ENCODE measurements around the gene KLRC4. TPM values are rescaled to one million over a fixed set of nuclear protein-coding genes. Genes with fewer than 3 reads are reported as not detected.
A peak's percentile ranks its signal among the peaks of the same experiment; 100 is the strongest.
"Not testable (repeated sequence)": the region's sequence is repeated elsewhere in the genome, so short reads cannot be mapped to it uniquely, and the experiment has no call there.

KLRC4 gene
- total and polyA plus RNA-seq, 8 donors = 0.25 TPM; not detected in 7

DNA sequence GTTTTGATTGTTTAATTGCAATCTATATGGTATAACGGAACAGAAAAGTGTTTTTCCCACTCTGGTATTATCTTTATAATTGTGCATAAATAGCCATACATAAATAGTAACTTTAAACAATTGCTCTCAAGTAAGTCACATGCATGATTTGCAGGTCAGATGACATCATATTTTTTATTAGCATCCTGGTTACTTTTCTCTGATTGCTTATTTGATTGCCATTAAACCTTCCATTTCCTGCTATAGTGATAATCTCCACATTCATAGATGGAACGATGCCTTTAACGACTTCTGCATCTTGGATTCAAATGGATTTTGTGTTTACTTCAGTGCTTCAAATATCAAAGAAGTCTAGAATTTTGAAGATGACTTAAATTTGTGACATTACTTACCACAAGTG is 16.3 kb downstream of the KLRC4 start:
- no peak overlapping the region for H3K4me3 ChIP-seq
- TF ChIP-seq, protein P1, sequence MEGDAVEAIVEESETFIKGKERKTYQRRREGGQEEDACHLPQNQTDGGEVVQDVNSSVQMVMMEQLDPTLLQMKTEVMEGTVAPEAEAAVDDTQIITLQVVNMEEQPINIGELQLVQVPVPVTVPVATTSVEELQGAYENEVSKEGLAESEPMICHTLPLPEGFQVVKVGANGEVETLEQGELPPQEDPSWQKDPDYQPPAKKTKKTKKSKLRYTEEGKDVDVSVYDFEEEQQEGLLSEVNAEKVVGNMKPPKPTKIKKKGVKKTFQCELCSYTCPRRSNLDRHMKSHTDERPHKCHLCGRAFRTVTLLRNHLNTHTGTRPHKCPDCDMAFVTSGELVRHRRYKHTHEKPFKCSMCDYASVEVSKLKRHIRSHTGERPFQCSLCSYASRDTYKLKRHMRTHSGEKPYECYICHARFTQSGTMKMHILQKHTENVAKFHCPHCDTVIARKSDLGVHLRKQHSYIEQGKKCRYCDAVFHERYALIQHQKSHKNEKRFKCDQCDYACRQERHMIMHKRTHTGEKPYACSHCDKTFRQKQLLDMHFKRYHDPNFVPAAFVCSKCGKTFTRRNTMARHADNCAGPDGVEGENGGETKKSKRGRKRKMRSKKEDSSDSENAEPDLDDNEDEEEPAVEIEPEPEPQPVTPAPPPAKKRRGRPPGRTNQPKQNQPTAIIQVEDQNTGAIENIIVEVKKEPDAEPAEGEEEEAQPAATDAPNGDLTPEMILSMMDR (IDR thresholded peaks at IDR 0.05) = no peak
- no peak overlapping the region for H3K27ac ChIP-seq
- H3K27me3 ChIP-seq = no peaks in the 10 kb centered on the region
- H3K9me3 ChIP-seq = no peaks in the 10 kb centered on the region
- intact Hi-C loops (cut with DNase I) = no loop called here
- H3K4me1 ChIP-seq = no peaks in the 10 kb centered on the region
- WGBS, 2 donors = 54% methylated on average over 3 of the region's 3 CpGs
- no peak for DNase-seq
- no peak for FAIRE-seq
- ATAC-seq = no peak
- H3K36me3 ChIP-seq = no peaks in the 10 kb centered on the region

DNA sequence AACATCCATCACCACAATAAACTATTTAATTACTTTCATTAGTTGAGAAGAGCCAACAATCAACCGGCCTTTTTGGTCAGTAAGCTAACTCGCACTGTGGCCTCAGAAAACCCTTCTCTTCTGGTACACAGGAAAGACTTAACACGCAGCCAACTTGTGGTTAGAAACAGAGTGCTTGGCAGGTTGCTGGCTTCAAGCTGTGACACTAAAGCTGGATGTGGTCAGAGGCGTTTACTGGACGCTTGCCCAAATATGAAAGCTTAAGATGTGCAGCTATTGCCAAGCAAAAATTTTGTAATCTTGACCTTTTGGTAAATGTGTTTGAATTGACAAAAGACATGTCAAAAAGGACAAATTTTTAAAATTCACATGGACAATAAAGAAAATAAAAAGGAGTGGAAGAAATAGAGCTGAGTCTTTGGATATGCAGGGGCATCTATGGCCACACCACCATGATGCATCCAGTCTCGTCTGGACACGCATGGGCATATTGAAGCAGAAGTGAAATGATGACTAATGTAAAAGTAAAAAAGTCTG is 17.1 kb downstream of the KLRC4 start:
- Histone ChIP-seq H3K4me3 (no peak overlapping the region), H3K27ac (no peak overlapping the region), H3K36me3 (no peaks in the 10 kb centered on the region), H3K9me3 (no peaks in the 10 kb centered on the region), H3K27me3 (no peaks in the 10 kb centered on the region), H3K4me1 (no peaks in the 10 kb centered on the region)
- DNase-seq = no peak
- no peak for FAIRE-seq
- ATAC-seq = peak in 3 of 4 donors; percentile 42 to 77 (median 57)
- intact Hi-C loops (cut with DNase I) = no loop called here
- TF ChIP-seq, protein P1 (IDR thresholded peaks at IDR 0.05) = no peak
- WGBS, 2 donors = 70 to 78% methylated on average over 7 of the region's 7 CpGs

DNA sequence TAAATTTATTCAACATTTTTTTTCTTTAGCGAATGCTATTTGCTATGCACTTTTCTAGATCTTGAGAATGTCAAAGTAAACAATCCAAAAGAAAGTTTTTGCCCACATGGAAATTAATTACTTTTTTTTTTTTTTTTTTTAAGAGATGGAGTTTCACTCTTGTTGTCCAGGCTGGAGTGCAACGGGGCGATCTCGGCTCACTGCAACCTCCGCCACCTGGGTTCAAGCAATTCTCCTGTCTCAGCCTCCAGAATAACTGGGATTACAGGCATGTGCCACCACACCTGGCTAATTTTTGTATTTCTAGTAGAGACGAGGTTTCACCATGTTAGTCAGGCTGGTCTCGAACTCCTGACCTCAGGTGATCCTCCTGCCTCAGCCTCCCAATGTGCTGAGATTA is 18.6 kb downstream of the KLRC4 start:
- ATAC-seq; H3K27me3 ChIP-seq; intact Hi-C loops (cut with DNase I); H3K9me3 ChIP-seq; H3K4me3 ChIP-seq; FAIRE-seq; H3K36me3 ChIP-seq; H3K27ac ChIP-seq; DNase-seq; H3K4me1 ChIP-seq: not testable (repeated sequence)
- 93 to 94% methylated on average over 7 of the region's 7 CpGs for WGBS, 2 donors

DNA sequence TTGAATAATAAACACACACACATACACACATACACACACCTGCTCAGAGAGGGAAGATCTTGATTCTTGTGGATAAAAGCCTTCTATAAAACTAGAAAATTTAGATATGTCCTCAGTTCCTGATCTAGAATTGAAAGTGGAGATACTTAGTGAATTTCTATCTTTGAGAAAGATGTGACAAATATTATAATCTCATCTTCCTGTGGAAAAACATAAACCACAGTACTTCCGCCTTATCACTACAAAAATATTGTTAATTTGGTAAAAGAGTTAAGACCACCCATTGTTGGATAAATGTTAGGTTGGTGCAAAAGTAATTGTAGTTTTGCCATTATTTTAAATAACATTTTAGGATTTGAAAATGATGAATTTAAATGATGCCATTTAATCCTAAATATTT is 19.7 kb downstream of the KLRC4 start, which contains the start of gene KLRK1:
Gene KLRK1 (minus strand): TSS at position 138 of the 400 bp plus-strand sequence. CDS start 1,231 bp downstream, outside the sequence.
- intact Hi-C loops (cut with DNase I) = no loop called here
- Histone ChIP-seq H3K27me3 (no peaks in the 10 kb centered on the region), H3K4me1 (no peaks in the 10 kb centered on the region), H3K27ac (no peak within 1 kb of the TSS), H3K9me3 (no peaks in the 10 kb centered on the region), H3K36me3 (no peaks in the 10 kb centered on the region), H3K4me3 (no peak within 1 kb of the TSS)
- ATAC-seq (no peak), DNase-seq (no peak), FAIRE-seq (no peak)
- TF ChIP-seq, protein P1 (IDR thresholded peaks at IDR 0.05) = no peak
- WGBS, 2 donors = 78 to 81% methylated on average over 1 of the region's 1 CpG

DNA sequence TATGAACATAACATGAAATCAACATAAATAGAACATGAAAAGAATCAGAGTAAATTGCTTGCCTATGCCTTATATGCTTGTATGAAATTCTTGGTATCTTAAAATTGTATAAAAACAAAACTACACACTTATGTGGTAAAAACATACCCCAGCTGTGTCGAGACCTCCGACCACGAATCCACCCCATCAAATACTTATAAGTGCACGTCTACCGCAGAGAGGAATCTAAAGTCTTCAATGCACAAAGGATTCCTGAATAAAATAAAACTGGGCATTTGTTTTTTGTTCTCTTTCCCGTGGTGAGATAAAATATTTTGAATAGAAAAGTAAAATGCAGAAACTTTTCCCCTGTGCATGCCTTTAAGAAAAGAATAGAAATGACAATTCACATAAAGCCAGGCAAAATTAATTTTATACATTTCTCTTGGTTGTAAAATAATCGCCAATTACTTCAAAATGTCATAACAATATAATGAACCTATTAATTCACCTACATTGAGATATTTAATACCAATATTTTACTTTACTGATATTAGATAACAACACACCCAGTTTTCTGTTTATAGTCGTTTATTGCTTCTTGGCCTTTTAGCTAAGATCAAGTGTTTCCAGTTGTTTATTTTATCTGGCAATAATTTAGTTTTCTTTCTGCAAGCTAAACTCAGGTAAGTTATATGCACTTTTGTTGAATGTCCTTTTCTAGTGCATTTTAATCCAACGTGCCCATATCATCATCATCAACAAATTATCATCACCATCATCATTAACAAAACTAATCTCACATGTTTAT is 20.7 kb downstream of the KLRC4 start:
- Histone ChIP-seq H3K27ac (no peak overlapping the region), H3K9me3 (no peaks in the 10 kb centered on the region), H3K27me3 (no peaks in the 10 kb centered on the region), H3K36me3 (no peaks in the 10 kb centered on the region), H3K4me3 (no peak overlapping the region), H3K4me1 (peaks cover 0 to under 1% (median 0%) of the 10 kb centered on the region in 3 donors)
- 73 to 78% methylated on average over 9 of the region's 9 CpGs for WGBS, 2 donors
- DNase-seq = no peak
- no peak for FAIRE-seq
- TF ChIP-seq, protein P1 (IDR thresholded peaks at IDR 0.05) = no peak
- ATAC-seq = no peak
- intact Hi-C loops (cut with DNase I) = no loop called here

DNA sequence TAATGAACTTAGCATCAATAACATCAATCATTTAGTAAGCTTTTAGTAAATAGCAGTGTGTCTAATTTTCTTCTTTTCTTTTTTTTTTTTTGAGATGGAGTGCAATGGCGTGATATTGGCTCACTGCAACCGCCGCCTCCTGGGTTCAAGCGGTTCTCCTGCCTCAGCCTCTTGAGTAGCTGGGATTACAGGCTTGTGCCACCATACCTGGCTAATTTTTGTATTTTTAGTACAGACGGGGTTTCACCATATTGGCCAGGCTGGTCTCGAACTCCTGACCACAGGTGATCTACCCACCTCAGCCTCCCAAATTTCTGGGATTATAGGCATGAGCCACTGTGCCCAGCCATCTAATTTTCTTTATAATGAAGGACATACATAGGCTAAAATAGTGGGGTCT is 22.1 kb downstream of the KLRC4 start:
- ATAC-seq; FAIRE-seq; H3K4me1 ChIP-seq; H3K36me3 ChIP-seq; intact Hi-C loops (cut with DNase I); H3K9me3 ChIP-seq; DNase-seq; H3K27ac ChIP-seq; H3K27me3 ChIP-seq; H3K4me3 ChIP-seq: not testable (repeated sequence)
- WGBS, 2 donors = 88 to 89% methylated on average over 6 of the region's 6 CpGs
